ENCODE data around the gene SELENOI. TPM values are rescaled to one million over a fixed set of nuclear protein-coding genes. Genes with fewer than 3 reads are reported as not detected.

Gene SELENOI
- total RNA-seq, 1 donor from 2014 or later = 41.2 TPM

GRCh38 chr2:26380281-26380680 is 34.3 kb downstream of the SELENOI start:
- H3K27me3 Mint-ChIP-seq (ENCODE audit: low read depth) = no peaks in the 10 kb centered on the region
- no peak for DNase-seq (ENCODE audit: low read depth, low spot score)

DNA sequence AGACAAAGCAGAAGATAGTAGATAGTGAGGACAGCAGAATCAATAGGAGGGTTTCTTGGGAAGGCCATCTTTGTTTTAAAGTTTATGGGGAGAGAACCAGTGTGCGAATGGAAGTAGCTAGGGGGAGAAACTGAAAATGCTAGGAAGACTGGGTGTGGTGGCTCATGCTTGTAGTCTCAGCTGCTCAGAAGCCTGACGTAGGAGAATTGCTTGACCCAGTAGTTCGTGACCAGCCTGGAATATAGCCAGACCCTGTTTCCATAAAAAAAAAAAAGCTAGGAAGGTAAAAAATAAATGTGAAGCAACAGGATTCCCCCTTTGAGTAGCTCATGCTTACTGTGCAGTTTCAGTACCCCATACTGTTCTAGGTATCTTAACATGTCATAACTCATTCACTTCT is 36.6 kb downstream of the SELENOI start:
- TF ChIP-seq, protein P1, sequence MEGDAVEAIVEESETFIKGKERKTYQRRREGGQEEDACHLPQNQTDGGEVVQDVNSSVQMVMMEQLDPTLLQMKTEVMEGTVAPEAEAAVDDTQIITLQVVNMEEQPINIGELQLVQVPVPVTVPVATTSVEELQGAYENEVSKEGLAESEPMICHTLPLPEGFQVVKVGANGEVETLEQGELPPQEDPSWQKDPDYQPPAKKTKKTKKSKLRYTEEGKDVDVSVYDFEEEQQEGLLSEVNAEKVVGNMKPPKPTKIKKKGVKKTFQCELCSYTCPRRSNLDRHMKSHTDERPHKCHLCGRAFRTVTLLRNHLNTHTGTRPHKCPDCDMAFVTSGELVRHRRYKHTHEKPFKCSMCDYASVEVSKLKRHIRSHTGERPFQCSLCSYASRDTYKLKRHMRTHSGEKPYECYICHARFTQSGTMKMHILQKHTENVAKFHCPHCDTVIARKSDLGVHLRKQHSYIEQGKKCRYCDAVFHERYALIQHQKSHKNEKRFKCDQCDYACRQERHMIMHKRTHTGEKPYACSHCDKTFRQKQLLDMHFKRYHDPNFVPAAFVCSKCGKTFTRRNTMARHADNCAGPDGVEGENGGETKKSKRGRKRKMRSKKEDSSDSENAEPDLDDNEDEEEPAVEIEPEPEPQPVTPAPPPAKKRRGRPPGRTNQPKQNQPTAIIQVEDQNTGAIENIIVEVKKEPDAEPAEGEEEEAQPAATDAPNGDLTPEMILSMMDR (conservative IDR thresholded peaks at IDR 0.05) = no peak
- H3K9me3 Mint-ChIP-seq = no peaks in the 10 kb centered on the region
- peaks cover 9% of the 10 kb centered on the region for H3K4me1 Mint-ChIP-seq
- no peaks in the 10 kb centered on the region for H3K27me3 Mint-ChIP-seq (ENCODE audit: low read depth)
- no peak overlapping the region for H3K4me3 Mint-ChIP-seq
- peaks cover 13% of the 10 kb centered on the region for H3K36me3 Mint-ChIP-seq (ENCODE audit: low read depth)
- no peak for DNase-seq (ENCODE audit: low read depth, low spot score)
- no peak overlapping the region for H3K27ac Mint-ChIP-seq (ENCODE audit: unreplicated experiment)

More at GRCh38 chr2:26380281-26380680, 34.3 kb downstream of the SELENOI start:
- Mint-ChIP-seq H3K27ac (ENCODE audit: unreplicated experiment) (no peak overlapping the region), H3K4me3 (no peak overlapping the region), H3K36me3 (ENCODE audit: low read depth) (peaks cover 19% of the 10 kb centered on the region), H3K4me1 (peaks cover 9% of the 10 kb centered on the region), H3K9me3 (no peaks in the 10 kb centered on the region)
- TF ChIP-seq, protein P1 (conservative IDR thresholded peaks at IDR 0.05) = no peak

GRCh38 chr2:26384183-26384582 is 38.2 kb downstream of the SELENOI start:
- Mint-ChIP-seq H3K36me3 (ENCODE audit: low read depth) (peaks cover 3% of the 10 kb centered on the region), H3K27ac (ENCODE audit: unreplicated experiment) (peak overlapping the region; percentile 0), H3K9me3 (no peaks in the 10 kb centered on the region), H3K4me1 (peaks cover 9% of the 10 kb centered on the region), H3K27me3 (ENCODE audit: low read depth) (no peaks in the 10 kb centered on the region), H3K4me3 (no peak overlapping the region)
- DNase-seq (ENCODE audit: low read depth, low spot score) = no peak
- TF ChIP-seq, protein P1 (conservative IDR thresholded peaks at IDR 0.05) = no peak

- no peaks in the 10 kb centered on the region for H3K27me3 Mint-ChIP-seq (ENCODE audit: low read depth)
Measured at GRCh38 chr2:26384597-26384996, 38.7 kb downstream of the SELENOI start.

GRCh38 chr2:26387189-26387588 is 41.2 kb downstream of the SELENOI start:
- DNase-seq (ENCODE audit: low read depth, low spot score) = no peak
- H3K4me3 Mint-ChIP-seq = no peak overlapping the region
- peaks cover 3% of the 10 kb centered on the region for H3K36me3 Mint-ChIP-seq (ENCODE audit: low read depth)
- peaks cover 9% of the 10 kb centered on the region for H3K4me1 Mint-ChIP-seq
- TF ChIP-seq, protein P1 (conservative IDR thresholded peaks at IDR 0.05) = no peak
- H3K27ac Mint-ChIP-seq (ENCODE audit: unreplicated experiment) = no peak overlapping the region
- H3K27me3 Mint-ChIP-seq (ENCODE audit: low read depth) = no peaks in the 10 kb centered on the region
- no peaks in the 10 kb centered on the region for H3K9me3 Mint-ChIP-seq

More at GRCh38 chr2:26384597-26384996, 38.7 kb downstream of the SELENOI start:
- Mint-ChIP-seq H3K4me1 (peaks cover 9% of the 10 kb centered on the region), H3K4me3 (no peak overlapping the region), H3K36me3 (ENCODE audit: low read depth) (peaks cover 3% of the 10 kb centered on the region), H3K9me3 (no peaks in the 10 kb centered on the region), H3K27ac (ENCODE audit: unreplicated experiment) (no peak overlapping the region)
- no peak for DNase-seq (ENCODE audit: low read depth, low spot score)
- TF ChIP-seq, protein P1 (conservative IDR thresholded peaks at IDR 0.05) = no peak

All from neural crest cell (in vitro differentiated cells).